ENCODE results near the gene KCTD18.

KCTD18 gene

DNA sequence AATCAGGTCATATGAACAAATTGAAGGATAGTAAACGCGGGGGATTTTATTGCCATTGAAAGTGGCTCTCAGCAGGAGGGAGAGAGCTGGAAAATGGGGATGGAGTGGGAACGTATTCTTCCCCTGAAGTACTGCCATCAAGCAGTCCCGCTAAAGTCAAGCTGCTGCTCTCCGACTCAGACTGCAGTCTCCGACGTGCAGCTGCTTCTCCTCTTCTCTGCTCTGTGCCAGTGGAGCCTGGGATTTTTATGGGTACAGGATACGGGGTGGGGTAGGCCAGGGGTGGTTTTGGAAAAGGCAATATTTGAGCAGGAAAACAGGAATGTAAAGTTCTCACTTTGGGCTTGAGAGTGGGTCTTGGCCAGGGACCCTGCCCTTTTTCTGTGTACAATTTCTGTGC lies 33.0 kb downstream of the KCTD18 start:
- DNase-seq (ENCODE audit: low spot score), result no peak
- Mint-ChIP-seq H3K36me3 (ENCODE audit: low read depth) (peaks cover 26% of the 10 kb centered on the region), H3K4me1 (ENCODE audit: low read depth) (peaks cover 8% of the 10 kb centered on the region), H3K4me3 (no peak overlapping the region), H3K9me3 (no peaks in the 10 kb centered on the region), H3K27ac (no peak overlapping the region), H3K27me3 (ENCODE audit: low read depth) (no peaks in the 10 kb centered on the region)

DNA sequence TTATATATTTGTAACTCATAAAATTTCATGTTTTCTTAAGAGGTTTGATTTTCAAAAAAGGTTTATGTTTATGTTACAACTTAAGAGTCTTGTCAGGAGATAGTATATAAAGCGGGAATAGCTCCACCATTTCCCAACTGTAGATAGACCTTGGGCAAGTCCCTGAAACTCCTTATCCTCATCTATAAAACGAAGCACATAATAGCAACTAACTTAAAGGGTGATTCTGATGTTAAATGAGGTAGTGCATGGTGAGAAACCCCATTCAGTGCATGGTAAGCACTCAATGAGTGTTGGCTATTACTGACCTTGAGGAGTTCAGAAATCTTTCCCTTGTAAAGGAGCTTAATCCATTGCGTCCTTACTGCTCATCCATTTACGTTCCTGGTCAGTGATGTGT lies 34.1 kb downstream of the KCTD18 start:
- no peak overlapping the region for H3K27ac Mint-ChIP-seq
- no peaks in the 10 kb centered on the region for H3K9me3 Mint-ChIP-seq
- H3K36me3 Mint-ChIP-seq (ENCODE audit: low read depth), result peaks cover 28% of the 10 kb centered on the region
- no peak overlapping the region for H3K4me3 Mint-ChIP-seq
- peaks cover 6% of the 10 kb centered on the region for H3K4me1 Mint-ChIP-seq (ENCODE audit: low read depth)
- H3K27me3 Mint-ChIP-seq (ENCODE audit: low read depth), result no peaks in the 10 kb centered on the region
- DNase-seq (ENCODE audit: low spot score), result no peak

DNA sequence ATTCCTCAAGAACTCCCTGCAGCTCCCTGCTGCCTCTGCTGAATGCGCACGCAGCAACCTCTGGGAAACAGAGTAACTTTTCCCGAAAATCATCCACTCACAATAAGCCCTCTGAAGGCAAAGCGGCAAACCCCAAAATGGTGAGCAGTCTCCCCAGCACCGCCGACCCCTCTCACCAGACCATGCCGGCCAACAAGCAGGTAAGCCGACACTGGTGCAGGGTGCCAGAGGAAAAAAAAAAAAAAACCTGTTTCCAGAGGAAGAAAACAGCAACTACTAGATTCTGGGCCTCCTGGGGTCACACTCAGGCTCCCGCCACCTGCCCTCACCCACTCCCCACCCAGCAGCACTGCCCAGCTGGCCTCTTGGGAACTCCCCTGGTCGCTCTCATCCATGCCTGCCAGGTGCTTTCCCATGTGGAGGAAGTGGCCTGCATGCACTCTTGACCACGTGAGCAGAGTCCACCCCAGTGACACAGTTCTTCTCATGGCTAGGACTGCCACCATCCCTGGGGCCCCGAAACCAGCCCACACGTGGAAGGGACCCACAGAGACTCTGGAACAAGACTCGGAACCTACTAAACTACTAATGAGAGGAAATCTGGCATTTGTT lies 36.9 kb downstream of the KCTD18 start:
- Mint-ChIP-seq H3K4me1 (ENCODE audit: low read depth) (peaks cover 16% of the 10 kb centered on the region), H3K27me3 (ENCODE audit: low read depth) (no peaks in the 10 kb centered on the region), H3K27ac (no peak overlapping the region), H3K36me3 (ENCODE audit: low read depth) (peaks cover 31% of the 10 kb centered on the region), H3K9me3 (no peaks in the 10 kb centered on the region), H3K4me3 (no peak overlapping the region)
- DNase-seq (ENCODE audit: low spot score), result no peak

DNA sequence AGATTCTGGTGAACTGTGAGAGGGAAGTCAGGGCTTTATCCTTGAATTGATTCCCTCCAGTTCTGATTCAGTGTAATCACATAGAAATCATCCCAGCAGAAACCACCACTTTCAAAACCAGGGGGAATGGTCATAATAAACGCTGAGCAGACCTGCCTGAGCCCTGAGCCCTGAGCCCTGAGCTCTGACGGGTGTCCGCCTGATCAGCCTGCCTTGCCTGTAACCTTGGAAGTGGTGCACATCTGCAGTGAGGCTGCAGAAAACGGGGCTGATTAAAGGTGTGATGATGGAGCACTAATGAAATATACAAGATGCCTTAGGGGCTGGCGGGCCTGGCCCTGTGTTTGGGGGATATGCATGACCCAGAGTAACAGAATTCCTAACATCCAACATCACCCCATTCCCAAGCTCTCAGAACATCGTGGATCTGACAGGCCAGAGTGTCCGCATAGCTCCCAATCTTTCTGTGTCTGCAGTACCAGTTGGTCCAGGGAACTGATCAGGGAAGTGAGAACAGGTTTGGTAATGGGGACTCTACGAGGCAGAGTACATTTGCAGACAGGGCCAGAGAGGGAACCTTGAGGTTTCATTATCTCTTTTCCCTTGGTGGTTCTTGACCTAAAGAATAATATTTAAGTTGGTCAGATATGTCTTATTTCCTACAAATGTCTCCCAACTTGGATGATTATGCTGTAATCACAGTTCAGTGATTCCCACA lies 37.8 kb downstream of the KCTD18 start:
- Mint-ChIP-seq H3K9me3 (no peaks in the 10 kb centered on the region), H3K27ac (no peak overlapping the region), H3K4me3 (no peak overlapping the region)

DNA sequence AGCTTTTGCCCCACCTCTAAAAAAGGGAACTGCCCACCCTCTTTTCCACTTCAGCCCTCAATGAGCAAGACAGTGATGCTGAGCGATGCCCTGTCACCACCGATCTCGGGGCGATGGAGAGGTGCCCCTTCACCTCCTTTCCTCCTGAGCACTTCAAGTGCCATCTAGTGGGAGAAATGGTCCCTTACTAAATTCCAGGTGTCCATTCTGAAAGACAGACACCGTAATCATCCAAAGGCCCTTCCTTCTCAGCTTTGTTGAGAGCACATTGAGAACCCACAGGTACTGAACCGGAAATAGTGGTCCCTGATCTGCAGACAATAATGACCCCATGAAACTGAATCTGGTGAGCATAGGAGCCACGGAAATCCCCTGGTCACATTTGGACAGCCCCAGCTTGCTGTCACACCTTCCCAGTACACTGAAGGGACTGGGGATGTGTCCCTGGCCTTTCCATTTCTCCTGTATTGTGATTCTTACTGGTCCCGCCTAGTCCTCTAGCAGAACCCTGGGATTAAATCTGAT lies 38.5 kb downstream of the KCTD18 start:
- peak overlapping the region; percentile 63 for H3K27ac Mint-ChIP-seq
- peaks cover 29% of the 10 kb centered on the region for H3K36me3 Mint-ChIP-seq (ENCODE audit: low read depth)
- H3K4me1 Mint-ChIP-seq (ENCODE audit: low read depth), result peaks cover 32% of the 10 kb centered on the region
- no peak overlapping the region for H3K4me3 Mint-ChIP-seq
- DNase-seq (ENCODE audit: low spot score), result peak; percentile 29
- H3K27me3 Mint-ChIP-seq (ENCODE audit: low read depth), result no peaks in the 10 kb centered on the region
- H3K9me3 Mint-ChIP-seq, result no peaks in the 10 kb centered on the region

More for the DNA sequence above, 37.8 kb downstream of the KCTD18 start:
- Mint-ChIP-seq H3K36me3 (ENCODE audit: low read depth) (peaks cover 29% of the 10 kb centered on the region), H3K4me1 (ENCODE audit: low read depth) (peaks cover 25% of the 10 kb centered on the region), H3K27me3 (ENCODE audit: low read depth) (no peaks in the 10 kb centered on the region)
- no peak for DNase-seq (ENCODE audit: low spot score)

DNA sequence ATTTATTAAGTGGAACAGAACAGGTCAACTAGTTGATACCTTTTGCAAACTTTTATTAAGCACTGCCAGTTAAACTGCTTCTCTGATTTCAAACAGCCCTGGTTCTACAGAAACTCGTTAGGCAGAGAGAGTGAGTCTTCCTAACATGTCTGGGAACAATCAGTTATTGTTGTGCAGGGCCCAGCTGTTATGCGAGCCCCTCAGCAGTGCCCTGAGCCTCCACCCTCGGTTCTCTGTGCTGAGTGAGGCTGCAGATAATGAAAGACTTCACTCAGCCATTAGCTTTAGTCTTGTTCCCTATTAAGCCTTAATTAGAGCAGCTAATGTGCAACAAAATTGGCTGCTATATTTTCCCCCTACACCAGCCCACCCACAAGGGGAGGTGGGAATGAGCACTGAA lies 39.6 kb downstream of the KCTD18 start:
- H3K9me3 Mint-ChIP-seq, result no peaks in the 10 kb centered on the region
- no peak for DNase-seq (ENCODE audit: low spot score)
- H3K27ac Mint-ChIP-seq, result no peak overlapping the region
- H3K4me3 Mint-ChIP-seq, result no peak overlapping the region
- H3K27me3 Mint-ChIP-seq (ENCODE audit: low read depth), result no peaks in the 10 kb centered on the region
- peaks cover 29% of the 10 kb centered on the region for H3K36me3 Mint-ChIP-seq (ENCODE audit: low read depth)
- H3K4me1 Mint-ChIP-seq (ENCODE audit: low read depth), result peaks cover 36% of the 10 kb centered on the region

DNA sequence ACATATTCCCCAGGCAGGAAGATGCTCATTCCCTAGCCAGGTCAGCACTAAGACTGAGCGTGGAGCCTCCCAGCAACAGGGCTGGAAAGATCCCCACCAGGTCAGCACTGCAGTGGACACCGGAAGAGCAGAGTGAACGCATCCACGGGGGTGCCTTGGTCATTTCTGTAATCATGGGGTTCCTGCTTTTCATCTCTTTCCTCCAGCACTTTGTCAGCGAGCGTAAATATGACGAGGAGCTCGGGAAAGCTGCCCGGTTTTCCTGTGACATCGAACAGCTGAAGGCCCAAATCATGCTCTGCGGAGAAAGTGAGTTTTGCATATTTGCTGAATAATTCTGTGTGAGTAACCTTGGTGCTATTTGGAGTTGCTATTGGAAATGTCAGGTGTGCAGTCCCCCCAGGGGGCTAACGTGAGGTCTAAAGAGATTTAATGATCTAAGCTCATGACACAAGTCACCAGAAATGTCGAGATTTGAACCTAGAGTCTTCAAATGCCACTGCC lies 40.1 kb downstream of the KCTD18 start:
- Mint-ChIP-seq H3K4me3 (no peak overlapping the region), H3K27ac (no peak overlapping the region), H3K36me3 (ENCODE audit: low read depth) (peaks cover 32% of the 10 kb centered on the region), H3K27me3 (ENCODE audit: low read depth) (no peaks in the 10 kb centered on the region), H3K4me1 (ENCODE audit: low read depth) (peaks cover 36% of the 10 kb centered on the region), H3K9me3 (no peaks in the 10 kb centered on the region)
- no peak for DNase-seq (ENCODE audit: low spot score)

DNA sequence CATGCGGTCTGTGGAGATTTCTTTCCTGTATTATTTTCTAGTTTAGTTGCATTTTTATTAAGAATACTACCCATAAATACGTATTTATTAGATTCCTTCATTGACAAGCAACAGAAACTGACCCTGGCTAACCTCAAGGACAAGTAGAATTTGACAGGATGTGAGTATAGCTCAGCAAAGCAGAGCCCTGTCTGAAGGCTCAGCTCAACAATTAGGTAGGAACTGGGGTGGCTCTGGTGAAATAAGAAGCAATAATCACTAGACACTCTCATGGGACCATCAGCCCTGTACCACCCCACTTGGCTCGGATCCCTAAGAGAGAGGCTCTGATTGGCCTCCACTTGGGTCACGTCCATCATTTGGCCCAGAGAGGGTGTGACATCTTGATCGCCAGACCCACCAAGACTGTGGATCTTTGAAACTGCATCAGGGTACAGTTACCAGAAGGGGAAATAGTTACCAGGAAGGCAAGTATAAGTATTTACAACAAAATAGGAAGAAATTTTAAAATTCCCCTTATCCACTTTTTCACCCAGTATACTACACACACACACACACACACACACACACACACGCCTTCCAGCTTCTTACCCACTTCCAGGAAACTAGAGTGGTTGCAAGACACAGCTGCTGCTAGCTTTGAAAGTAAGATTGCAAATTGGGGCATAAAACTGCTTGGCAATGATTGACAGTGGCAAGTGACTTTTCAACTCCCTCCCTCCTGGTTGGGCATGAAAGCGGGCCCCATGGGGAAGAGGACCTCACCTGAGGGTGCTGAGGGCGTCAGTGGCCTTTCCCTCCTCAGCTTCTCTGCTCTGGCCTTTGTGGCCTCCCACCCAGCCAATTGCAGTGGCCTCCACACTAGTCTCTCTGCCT lies 41.8 kb downstream of the KCTD18 start:
- Mint-ChIP-seq H3K36me3 (ENCODE audit: low read depth) (peaks cover 34% of the 10 kb centered on the region), H3K4me1 (ENCODE audit: low read depth) (peaks cover 39% of the 10 kb centered on the region), H3K4me3 (peak overlapping the region; percentile 78), H3K27ac (peak overlapping the region; percentile 79), H3K27me3 (ENCODE audit: low read depth) (no peaks in the 10 kb centered on the region), H3K9me3 (no peaks in the 10 kb centered on the region)
- no peak for DNase-seq (ENCODE audit: low spot score)

DNA sequence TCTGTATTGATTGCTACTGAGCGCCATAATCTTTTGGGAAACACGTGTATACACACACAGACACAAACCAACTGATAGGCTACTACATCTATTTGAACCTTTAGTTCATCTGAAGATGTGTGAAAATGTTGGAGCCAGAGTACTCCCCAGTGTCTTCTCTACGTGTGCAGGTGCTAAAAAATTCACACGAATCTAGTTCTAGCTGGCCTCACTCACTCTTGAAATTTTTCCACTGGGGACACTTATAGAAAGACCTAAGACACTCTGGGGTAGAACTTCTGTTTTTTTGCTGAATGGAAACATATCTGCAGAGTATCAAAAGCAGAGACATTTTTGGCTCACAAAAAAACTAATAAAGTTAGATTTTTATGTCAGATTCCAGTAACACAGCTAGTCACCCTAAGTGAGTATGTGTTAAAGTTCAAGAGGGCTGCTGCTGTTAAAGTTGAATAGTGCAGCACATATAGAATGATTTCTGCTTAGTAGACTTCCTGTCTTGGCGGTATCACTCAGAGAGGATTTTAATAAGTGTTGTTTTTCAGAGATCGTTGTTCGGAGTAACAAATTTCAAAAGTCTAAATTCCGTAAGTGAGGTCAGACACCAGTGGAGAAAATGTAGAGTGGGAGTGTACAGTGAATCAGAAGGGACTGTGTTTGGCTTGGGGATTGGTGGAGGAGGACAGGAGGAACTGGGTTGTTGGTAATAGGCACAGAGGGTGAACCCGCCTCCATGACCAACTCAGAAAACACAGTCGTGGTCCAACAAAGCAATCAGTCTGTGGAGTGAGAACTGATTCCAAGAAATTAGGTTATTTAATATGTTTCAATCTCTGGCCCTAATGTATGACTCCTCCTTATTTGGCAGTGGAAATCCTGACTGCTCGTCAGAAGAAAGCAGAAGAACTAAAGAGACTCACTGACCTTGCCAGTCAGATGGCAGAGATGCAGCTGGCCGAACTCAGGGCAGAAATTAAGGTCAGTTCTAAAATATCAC lies 43.1 kb downstream of the KCTD18 start:
- Mint-ChIP-seq H3K36me3 (ENCODE audit: low read depth) (peaks cover 38% of the 10 kb centered on the region), H3K4me3 (peak overlapping the region; percentile 78), H3K9me3 (no peaks in the 10 kb centered on the region), H3K27ac (peak overlapping the region; percentile 92), H3K27me3 (ENCODE audit: low read depth) (no peaks in the 10 kb centered on the region), H3K4me1 (ENCODE audit: low read depth) (peaks cover 40% of the 10 kb centered on the region)
- DNase-seq (ENCODE audit: low spot score), result peak; percentile 50

DNA sequence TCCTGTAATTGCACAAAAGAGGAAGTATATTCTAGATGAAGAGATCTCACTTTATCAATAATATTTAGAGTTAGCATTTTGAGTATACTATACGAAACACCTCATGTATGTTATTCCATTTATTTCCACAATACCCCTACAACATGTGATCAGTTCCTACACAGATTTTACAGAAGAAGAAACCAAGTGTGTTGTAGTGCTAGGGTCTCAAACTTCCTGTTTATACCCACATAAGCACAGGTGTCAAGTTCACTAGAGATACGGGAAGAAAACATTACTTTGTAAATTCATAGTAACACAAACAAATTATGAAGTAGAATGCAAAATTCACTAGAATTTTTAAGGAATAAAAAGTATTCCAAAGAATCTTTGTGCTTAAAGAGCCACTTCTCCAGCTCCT lies 46.4 kb downstream of the KCTD18 start:
- Mint-ChIP-seq H3K27me3 (ENCODE audit: low read depth) (no peaks in the 10 kb centered on the region), H3K27ac (no peak overlapping the region), H3K4me3 (no peak overlapping the region), H3K36me3 (ENCODE audit: low read depth) (peaks cover 32% of the 10 kb centered on the region), H3K4me1 (ENCODE audit: low read depth) (peaks cover 29% of the 10 kb centered on the region), H3K9me3 (no peaks in the 10 kb centered on the region)
- DNase-seq (ENCODE audit: low spot score), result no peak

DNA sequence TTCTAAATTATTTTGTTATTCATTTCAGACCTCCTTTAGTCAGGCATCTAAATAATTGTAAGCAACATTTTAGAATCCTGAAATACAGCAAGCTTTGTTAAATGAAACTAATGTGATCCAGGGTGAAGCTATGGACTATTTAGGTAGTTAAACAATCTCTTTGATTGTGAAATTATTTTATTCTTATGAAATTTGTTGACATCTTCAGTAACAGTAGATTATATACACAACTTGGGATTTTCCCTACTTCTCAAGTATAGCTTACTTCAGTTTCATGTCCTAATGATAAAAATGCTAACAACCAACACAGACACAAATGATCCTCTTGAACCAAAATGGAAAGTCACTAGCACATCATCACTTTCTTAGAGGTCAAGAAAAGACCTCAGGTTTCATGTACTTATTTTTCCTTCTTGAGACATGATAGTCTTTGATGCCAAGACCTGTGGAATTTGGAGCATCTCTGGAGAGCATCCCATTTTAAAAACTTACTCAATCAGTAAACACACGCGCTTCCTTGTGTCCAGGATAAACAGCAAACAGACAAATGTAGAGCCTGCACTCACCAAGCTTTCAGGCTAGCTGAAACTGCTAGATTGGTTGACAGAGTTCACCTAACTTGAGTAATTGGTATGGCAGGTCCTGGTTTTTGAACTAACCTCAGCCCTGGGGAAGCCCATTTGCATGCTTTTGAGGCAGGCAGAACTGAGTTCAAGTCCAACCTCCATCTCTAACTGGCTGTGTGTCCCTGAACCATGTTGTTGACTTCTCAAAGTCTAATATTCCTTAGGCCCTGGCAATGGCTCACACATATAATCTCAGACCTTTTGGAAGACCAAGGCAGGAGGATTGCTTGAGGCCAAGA lies 47.8 kb downstream of the KCTD18 start:
- no peak for DNase-seq (ENCODE audit: low spot score)
- Mint-ChIP-seq H3K4me1 (ENCODE audit: low read depth) (peaks cover 15% of the 10 kb centered on the region), H3K27ac (no peak overlapping the region), H3K4me3 (no peak overlapping the region), H3K27me3 (ENCODE audit: low read depth) (no peaks in the 10 kb centered on the region), H3K9me3 (no peaks in the 10 kb centered on the region), H3K36me3 (ENCODE audit: low read depth) (peaks cover 30% of the 10 kb centered on the region)

DNA sequence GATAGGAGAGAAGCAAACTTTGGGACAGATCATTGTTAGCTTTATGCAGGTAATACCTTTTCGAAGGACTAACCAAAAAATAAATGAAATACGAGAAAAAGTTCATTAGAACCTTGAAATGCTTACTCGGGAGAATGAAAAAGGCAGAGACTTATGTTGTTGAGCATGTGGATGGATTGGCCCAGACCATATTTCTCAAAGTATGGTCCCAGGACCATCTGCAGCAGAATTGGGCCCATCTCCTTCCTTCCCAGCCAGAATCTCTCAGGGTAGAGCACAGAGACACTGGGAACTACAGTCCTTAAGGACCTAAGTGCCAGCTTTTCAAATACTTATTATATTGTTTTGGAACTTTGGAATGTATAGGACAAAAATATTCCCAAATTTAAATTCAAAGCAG lies 50.8 kb downstream of the KCTD18 start:
- Mint-ChIP-seq H3K27ac (no peak overlapping the region), H3K4me1 (ENCODE audit: low read depth) (peaks cover 19% of the 10 kb centered on the region), H3K4me3 (no peak overlapping the region), H3K9me3 (no peaks in the 10 kb centered on the region), H3K36me3 (ENCODE audit: low read depth) (peaks cover 26% of the 10 kb centered on the region), H3K27me3 (ENCODE audit: low read depth) (no peaks in the 10 kb centered on the region)
- DNase-seq (ENCODE audit: low spot score), result no peak
